ENCODE results near the gene GIT2. TPM values are rescaled to one million over a fixed set of nuclear protein-coding genes. Genes with fewer than 3 reads are reported as not detected.

Gene GIT2
- total RNA-seq, 4 donors from 2014 or later, result 39.8 to 62.9 (median 55.5) TPM

DNA sequence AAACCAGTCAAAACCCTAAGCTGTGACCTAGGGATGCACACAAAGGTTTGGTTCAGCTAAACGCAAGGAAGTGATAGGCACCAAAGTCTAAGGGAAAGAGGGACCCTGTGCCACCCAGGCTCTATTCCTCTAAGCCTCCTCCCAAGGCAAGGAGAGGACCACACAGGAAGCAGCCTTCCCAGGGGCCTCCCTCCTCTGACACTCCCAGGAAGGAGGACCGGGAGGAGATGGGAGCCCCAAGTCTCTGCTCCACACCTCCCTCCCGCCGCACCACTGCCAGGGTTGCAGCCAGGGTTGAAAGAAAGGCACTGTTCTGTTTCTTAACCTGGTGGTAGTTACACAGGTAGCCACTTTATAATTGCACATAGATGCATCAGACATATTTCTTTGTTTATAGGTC, 74.2 kb downstream of the GIT2 start:
- Histone ChIP-seq H3K27me3 (no peaks in the 10 kb centered on the region), H3K9me3 (no peaks in the 10 kb centered on the region), H3K4me1 (peaks cover 0 to 3% (median 0%) of the 10 kb centered on the region in 4 donors), H3K36me3 (peaks cover 0 to 89% (median 0%) of the 10 kb centered on the region in 3 donors), H3K27ac (no peak overlapping the region), H3K4me3 (no peak overlapping the region)
- no peak for DNase-seq (ENCODE audit: low spot score in 2 of 2)
- WGBS, 2 donors, result 42 to 60% methylated on average over 4 of the region's 4 CpGs
- TF ChIP-seq POLR2A (IDR thresholded peaks at IDR 0.05) (no peak), EP300 (IDR thresholded peaks at IDR 0.05) (no peak)
- TF ChIP-seq, protein P1, sequence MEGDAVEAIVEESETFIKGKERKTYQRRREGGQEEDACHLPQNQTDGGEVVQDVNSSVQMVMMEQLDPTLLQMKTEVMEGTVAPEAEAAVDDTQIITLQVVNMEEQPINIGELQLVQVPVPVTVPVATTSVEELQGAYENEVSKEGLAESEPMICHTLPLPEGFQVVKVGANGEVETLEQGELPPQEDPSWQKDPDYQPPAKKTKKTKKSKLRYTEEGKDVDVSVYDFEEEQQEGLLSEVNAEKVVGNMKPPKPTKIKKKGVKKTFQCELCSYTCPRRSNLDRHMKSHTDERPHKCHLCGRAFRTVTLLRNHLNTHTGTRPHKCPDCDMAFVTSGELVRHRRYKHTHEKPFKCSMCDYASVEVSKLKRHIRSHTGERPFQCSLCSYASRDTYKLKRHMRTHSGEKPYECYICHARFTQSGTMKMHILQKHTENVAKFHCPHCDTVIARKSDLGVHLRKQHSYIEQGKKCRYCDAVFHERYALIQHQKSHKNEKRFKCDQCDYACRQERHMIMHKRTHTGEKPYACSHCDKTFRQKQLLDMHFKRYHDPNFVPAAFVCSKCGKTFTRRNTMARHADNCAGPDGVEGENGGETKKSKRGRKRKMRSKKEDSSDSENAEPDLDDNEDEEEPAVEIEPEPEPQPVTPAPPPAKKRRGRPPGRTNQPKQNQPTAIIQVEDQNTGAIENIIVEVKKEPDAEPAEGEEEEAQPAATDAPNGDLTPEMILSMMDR (IDR thresholded peaks at IDR 0.05), result no peak

DNA sequence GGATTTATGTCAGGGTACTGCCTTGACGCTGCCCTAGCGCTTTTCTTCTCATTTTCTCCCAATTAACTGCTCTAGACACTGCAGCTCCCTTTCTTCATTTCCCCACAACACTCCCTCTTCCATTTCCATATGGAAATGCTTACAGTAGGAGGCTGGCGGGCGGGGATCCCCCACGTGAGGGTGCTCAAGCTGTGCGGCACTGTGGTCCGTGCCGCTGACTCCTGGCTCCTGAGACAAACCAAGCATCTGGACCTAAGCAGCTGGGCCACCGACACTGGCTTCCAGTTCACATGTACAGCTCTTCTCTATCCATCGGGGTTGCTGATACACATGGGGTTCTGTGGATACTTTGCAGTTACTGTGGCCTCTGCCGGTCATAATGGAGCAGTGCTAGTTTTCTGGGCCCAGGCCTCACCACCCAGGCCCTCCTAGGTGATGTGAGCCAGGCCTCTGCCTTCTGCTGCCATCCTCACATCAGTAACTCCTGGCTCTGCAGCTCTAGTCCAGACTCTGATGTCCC, 75.8 kb downstream of the GIT2 start:
- Histone ChIP-seq H3K9me3 (no peaks in the 10 kb centered on the region), H3K4me1 (peaks cover 0 to 3% (median 0%) of the 10 kb centered on the region in 4 donors), H3K4me3 (no peak overlapping the region), H3K27me3 (no peaks in the 10 kb centered on the region), H3K36me3 (peaks cover 0 to 95% (median 4%) of the 10 kb centered on the region in 3 donors), H3K27ac (no peak overlapping the region)
- 72 to 75% methylated on average over 11 of the region's 11 CpGs for WGBS, 2 donors
- DNase-seq (ENCODE audit: low spot score in 2 of 2), result no peak
- no peak for TF ChIP-seq EP300 (IDR thresholded peaks at IDR 0.05)
- no peak for TF ChIP-seq POLR2A (IDR thresholded peaks at IDR 0.05)
- TF ChIP-seq, protein P1 (IDR thresholded peaks at IDR 0.05), result no peak

DNA sequence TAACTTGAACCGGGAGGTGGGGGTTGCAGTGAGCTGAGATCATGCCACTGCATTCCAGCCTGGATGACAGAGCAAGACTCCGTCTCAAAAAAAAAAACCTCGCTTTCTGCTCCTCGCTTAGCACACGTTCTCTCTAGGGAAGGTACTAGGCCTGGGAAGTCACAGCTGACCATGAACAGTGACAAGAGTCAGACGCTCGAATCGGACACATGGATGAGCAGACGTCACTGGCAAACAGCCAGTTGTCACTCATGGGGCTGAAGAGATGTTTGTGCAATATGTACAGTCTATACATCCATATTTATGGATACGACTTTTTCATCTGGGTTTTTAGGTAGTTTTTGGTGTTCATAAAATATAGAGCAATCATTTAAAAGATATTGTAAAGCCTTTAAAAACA, 76.7 kb downstream of the GIT2 start:
- no peak overlapping the region for H3K4me3 ChIP-seq
- TF ChIP-seq POLR2A (IDR thresholded peaks at IDR 0.05), result no peak
- TF ChIP-seq, protein P1 (IDR thresholded peaks at IDR 0.05), result no peak
- no peak for TF ChIP-seq EP300 (IDR thresholded peaks at IDR 0.05)
- no peaks in the 10 kb centered on the region for H3K27me3 ChIP-seq
- no peak overlapping the region for H3K27ac ChIP-seq
- peaks cover 0 to 3% (median 0%) of the 10 kb centered on the region in 4 donors for H3K4me1 ChIP-seq
- H3K9me3 ChIP-seq, result no peaks in the 10 kb centered on the region
- no peak for DNase-seq (ENCODE audit: low spot score in 2 of 2)
- 66 to 78% methylated on average over 10 of the region's 10 CpGs for WGBS, 2 donors
- H3K36me3 ChIP-seq, result peaks cover 5 to 97% (median 5%) of the 10 kb centered on the region in 3 donors

DNA sequence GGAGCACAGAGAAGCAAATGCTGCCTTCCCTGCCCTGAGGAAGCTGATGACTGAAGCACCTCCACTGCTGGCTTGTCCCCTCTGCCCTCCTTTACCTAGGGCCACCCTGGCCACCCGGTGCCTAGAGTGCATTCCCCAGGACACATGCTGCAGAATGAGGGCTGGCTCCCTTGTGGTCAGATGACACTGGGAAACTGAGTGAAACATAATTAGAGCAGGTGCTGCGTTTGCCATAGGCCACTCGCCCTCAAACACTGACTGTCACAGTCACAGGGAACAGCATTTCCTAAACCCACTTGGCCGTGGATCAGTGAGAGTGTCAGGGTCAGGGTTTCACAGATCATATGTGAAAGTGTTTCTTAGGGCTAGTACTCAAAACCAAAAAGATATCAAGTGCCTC, 80.1 kb downstream of the GIT2 start:
- H3K36me3 ChIP-seq, result peaks cover 5 to 100% (median 7%) of the 10 kb centered on the region in 3 donors
- WGBS, 2 donors, result 87 to 90% methylated on average over 4 of the region's 4 CpGs

More for the DNA sequence above, 80.1 kb downstream of the GIT2 start:
- DNase-seq (ENCODE audit: low spot score in 2 of 2), result no peak
- H3K27ac ChIP-seq, result no peak overlapping the region
- no peak overlapping the region for H3K4me3 ChIP-seq
- peaks cover 0 to 6% (median 0%) of the 10 kb centered on the region in 4 donors for H3K4me1 ChIP-seq
- TF ChIP-seq, protein P1 (IDR thresholded peaks at IDR 0.05), result no peak
- TF ChIP-seq EP300 (IDR thresholded peaks at IDR 0.05), result no peak
- no peaks in the 10 kb centered on the region for H3K9me3 ChIP-seq
- H3K27me3 ChIP-seq, result no peaks in the 10 kb centered on the region

Data from tibial nerve (tissue), 4 donors.